ENCODE data around the gene CHCHD6.

Gene CHCHD6

GRCh38 chr3:126998320-126998719 is 294.3 kb downstream of the CHCHD6 start:
- no peak for DNase-seq
- in situ Hi-C loops (cut with HindIII; ENCODE audit: low pct_ligation_motif_present, low pct_unique_long_range_greater_than_20kb, low sequenced_read_pairs): no loop called here

GRCh38 chr3:126998728-126999127 is 294.7 kb downstream of the CHCHD6 start:
- no peak for DNase-seq

GRCh38 chr3:126999383-126999782 is 295.3 kb downstream of the CHCHD6 start:
- no peak for DNase-seq
- in situ Hi-C loops (cut with HindIII; ENCODE audit: low pct_ligation_motif_present, low pct_unique_long_range_greater_than_20kb, low sequenced_read_pairs): no loop called here

More at GRCh38 chr3:126998728-126999127, 294.7 kb downstream of the CHCHD6 start:
- in situ Hi-C loops (cut with HindIII; ENCODE audit: low pct_ligation_motif_present, low pct_unique_long_range_greater_than_20kb, low sequenced_read_pairs): no loop called here

- in situ Hi-C loops (cut with HindIII; ENCODE audit: low pct_ligation_motif_present, low pct_unique_long_range_greater_than_20kb, low sequenced_read_pairs): no loop called here
These were observed 296.1 kb downstream of the CHCHD6 start for GRCh38 chr3:127000119-127000518.

GRCh38 chr3:127000761-127001160 is 296.7 kb downstream of the CHCHD6 start:
- in situ Hi-C loops (cut with HindIII; ENCODE audit: low pct_ligation_motif_present, low pct_unique_long_range_greater_than_20kb, low sequenced_read_pairs): no loop called here

More at GRCh38 chr3:127000119-127000518, 296.1 kb downstream of the CHCHD6 start:
- no peak for DNase-seq

GRCh38 chr3:127001486-127002194 is 297.6 kb downstream of the CHCHD6 start:
- in situ Hi-C loops (cut with HindIII; ENCODE audit: low pct_ligation_motif_present, low pct_unique_long_range_greater_than_20kb, low sequenced_read_pairs): no loop called here
- DNase-seq: no peak

More at GRCh38 chr3:127000761-127001160, 296.7 kb downstream of the CHCHD6 start:
- no peak for DNase-seq

GRCh38 chr3:127002195-127003174 is 298.4 kb downstream of the CHCHD6 start:
- in situ Hi-C loops (cut with HindIII; ENCODE audit: low pct_ligation_motif_present, low pct_unique_long_range_greater_than_20kb, low sequenced_read_pairs): no loop called here
- no peak for DNase-seq

GRCh38 chr3:127003175-127003555 is 299.1 kb downstream of the CHCHD6 start:
- in situ Hi-C loops (cut with HindIII; ENCODE audit: low pct_ligation_motif_present, low pct_unique_long_range_greater_than_20kb, low sequenced_read_pairs): no loop called here
- no peak for DNase-seq

GRCh38 chr3:127003601-127004280 is 299.7 kb downstream of the CHCHD6 start:
- DNase-seq: no peak
- in situ Hi-C loops (cut with HindIII; ENCODE audit: low pct_ligation_motif_present, low pct_unique_long_range_greater_than_20kb, low sequenced_read_pairs): no loop called here

GRCh38 chr3:127004641-127005397 is 300.8 kb downstream of the CHCHD6 start:
- in situ Hi-C loops (cut with HindIII; ENCODE audit: low pct_ligation_motif_present, low pct_unique_long_range_greater_than_20kb, low sequenced_read_pairs): no loop called here
- no peak for DNase-seq

GRCh38 chr3:127005864-127006500 is 301.9 kb downstream of the CHCHD6 start:
- in situ Hi-C loops (cut with HindIII; ENCODE audit: low pct_ligation_motif_present, low pct_unique_long_range_greater_than_20kb, low sequenced_read_pairs): no loop called here

GRCh38 chr3:127006781-127007436 is 302.9 kb downstream of the CHCHD6 start:
- in situ Hi-C loops (cut with HindIII; ENCODE audit: low pct_ligation_motif_present, low pct_unique_long_range_greater_than_20kb, low sequenced_read_pairs): no loop called here
- DNase-seq: no peak

More at GRCh38 chr3:127005864-127006500, 301.9 kb downstream of the CHCHD6 start:
- DNase-seq: no peak

GRCh38 chr3:127008236-127008635 is 304.2 kb downstream of the CHCHD6 start:
- in situ Hi-C loops (cut with HindIII; ENCODE audit: low pct_ligation_motif_present, low pct_unique_long_range_greater_than_20kb, low sequenced_read_pairs): no loop called here
- DNase-seq: no peak

GRCh38 chr3:127009531-127009930 is 305.5 kb downstream of the CHCHD6 start:
- no peak for DNase-seq
- in situ Hi-C loops (cut with HindIII; ENCODE audit: low pct_ligation_motif_present, low pct_unique_long_range_greater_than_20kb, low sequenced_read_pairs): no loop called here
